HG02870 (cell line): ENCODE data around the gene ANAPC7.
"Not testable (repeated sequence)": the region's sequence is repeated elsewhere in the genome, so short reads cannot be mapped to it uniquely, and the experiment has no call there.

Experiments
- ATAC-seq: cut with Tn5 transposase; IDR thresholded peaks from one replicate; pipeline ENCODE4 v1.9.1; 2021; ENCODE audit warnings: mild to moderate bottlenecking, moderate library complexity; ENCODE audit not compliant: unreplicated experiment

Gene ANAPC7

DNA sequence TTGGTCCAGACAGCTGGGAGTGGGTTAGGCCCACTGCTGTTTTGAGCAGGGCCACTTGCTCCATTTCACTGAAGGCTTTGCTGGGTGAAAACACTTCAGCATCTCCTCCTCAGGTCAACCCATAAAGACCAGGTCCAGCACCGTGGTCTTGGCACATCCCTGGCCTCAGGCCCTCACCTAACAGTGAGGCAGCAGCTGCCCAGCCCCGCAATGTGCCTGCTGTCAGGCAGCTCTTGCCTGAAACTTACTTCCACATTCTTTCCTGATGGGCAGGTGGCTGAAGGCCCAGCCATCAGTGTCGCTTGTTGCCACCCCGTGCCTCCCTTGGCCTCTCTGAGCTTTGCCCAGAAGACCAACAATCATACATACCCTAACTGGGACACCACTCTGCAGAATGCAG is 54.4 kb downstream of the ANAPC7 start:
- no peak for ATAC-seq

- no peak for ATAC-seq
These were observed 55.0 kb downstream of the ANAPC7 start for GRCh38 chr12:110348431-110349059.

- no peak for ATAC-seq
These were observed 55.7 kb downstream of the ANAPC7 start for GRCh38 chr12:110347767-110348166.

- no peak for ATAC-seq
These were observed 57.5 kb downstream of the ANAPC7 start for GRCh38 chr12:110345963-110346362.

- no peak for ATAC-seq
These were observed 58.3 kb downstream of the ANAPC7 start for GRCh38 chr12:110345176-110345661.

DNA sequence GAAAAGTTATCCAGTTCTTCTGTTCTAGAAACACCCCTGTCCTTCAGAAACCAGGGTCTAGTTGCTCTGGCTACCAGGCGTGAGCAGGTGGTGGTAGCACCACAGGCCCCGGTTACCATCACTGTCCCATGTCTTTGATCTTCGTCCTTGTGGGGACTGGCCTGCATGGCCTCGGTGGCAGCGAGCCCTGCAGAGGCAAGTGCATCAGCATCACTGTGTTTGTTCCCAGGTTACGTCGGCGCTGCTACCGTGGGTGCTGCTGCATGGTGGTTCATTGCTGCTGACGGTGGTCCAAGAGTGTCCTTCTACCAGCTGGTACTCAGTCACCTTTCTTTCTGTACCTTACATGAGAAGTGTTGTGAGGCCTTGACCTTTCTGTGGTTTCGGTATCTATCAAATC is 58.9 kb downstream of the ANAPC7 start:
- no peak for ATAC-seq

GRCh38 chr12:110343736-110344555 is 59.6 kb downstream of the ANAPC7 start:
- no peak for ATAC-seq

GRCh38 chr12:110343114-110343513 is 60.4 kb downstream of the ANAPC7 start:
- ATAC-seq: no peak

DNA sequence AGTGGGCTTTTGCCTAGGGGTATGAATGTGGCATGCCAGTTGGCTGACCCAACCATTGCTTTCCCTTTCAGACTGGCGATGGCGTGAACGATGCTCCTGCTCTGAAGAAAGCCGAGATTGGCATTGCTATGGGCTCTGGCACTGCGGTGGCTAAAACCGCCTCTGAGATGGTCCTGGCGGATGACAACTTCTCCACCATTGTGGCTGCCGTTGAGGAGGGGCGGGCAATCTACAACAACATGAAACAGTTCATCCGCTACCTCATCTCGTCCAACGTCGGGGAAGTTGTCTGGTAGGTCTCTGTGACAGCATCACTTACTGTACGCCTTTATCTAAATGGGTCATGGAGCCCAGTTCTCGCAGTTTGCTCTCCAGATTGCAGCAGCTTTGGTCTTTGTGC is 61.4 kb downstream of the ANAPC7 start:
- no peak for ATAC-seq

DNA sequence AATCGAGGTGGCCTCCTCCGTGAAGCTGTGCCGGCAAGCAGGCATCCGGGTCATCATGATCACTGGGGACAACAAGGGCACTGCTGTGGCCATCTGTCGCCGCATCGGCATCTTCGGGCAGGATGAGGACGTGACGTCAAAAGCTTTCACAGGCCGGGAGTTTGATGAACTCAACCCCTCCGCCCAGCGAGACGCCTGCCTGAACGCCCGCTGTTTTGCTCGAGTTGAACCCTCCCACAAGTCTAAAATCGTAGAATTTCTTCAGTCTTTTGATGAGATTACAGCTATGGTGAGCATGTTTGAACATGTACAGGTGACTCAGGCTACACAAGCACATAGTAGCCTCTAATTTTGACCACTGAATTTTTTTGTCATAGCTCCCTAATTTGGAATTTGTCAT is 62.8 kb downstream of the ANAPC7 start:
- no peak for ATAC-seq

DNA sequence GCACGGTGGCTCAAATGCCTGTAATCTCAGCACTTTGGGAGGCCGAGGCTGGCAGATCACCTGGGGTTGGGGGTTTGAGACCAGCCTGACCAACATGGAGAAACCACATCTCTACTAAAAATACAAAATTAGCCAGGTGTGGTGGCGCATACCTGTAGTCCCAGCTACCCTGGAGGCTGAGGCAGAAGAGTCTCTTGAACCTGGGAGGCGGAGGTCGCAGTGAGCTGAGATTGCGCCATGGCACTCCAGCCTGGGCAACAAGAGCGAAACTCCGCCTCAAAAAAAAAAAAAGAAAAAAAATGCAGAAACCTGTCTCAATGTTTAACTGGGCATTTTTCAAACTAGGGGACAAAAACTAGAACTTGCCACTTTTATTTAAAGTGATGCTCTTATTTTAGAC is 63.2 kb downstream of the ANAPC7 start:
- not testable (repeated sequence) for ATAC-seq

GRCh38 chr12:110339184-110339952 is 64.1 kb downstream of the ANAPC7 start:
- ATAC-seq: no peak

DNA sequence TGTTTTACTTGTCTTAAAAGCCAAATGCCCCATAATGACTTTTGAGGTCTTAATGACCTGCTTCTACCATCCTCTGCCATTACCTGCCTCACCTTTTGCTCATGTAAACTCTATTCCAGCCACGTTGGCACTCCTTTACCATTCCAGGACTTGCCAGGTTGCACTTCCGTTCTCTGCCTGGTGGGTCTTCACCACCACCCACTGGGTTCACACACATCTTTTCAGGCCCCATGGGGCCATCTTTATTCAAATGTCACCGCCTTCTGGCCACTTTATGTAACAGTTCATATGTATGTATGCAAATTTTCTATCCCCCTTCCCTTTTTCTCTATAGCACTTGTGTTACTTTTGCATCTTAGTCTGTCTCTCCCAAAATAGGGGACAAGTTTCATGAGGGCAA is 64.8 kb downstream of the ANAPC7 start:
- no peak for ATAC-seq

- ATAC-seq: no peak
These were observed 65.4 kb downstream of the ANAPC7 start for GRCh38 chr12:110337912-110338710.

- no peak for ATAC-seq
These were observed 67.9 kb downstream of the ANAPC7 start for GRCh38 chr12:110335481-110336045.

- no peak for ATAC-seq
These were observed 70.3 kb downstream of the ANAPC7 start for GRCh38 chr12:110333201-110333600.

GRCh38 chr12:110330544-110330943 is 73.0 kb downstream of the ANAPC7 start:
- no peak for ATAC-seq

GRCh38 chr12:110330124-110330523 is 73.4 kb downstream of the ANAPC7 start:
- no peak for ATAC-seq

DNA sequence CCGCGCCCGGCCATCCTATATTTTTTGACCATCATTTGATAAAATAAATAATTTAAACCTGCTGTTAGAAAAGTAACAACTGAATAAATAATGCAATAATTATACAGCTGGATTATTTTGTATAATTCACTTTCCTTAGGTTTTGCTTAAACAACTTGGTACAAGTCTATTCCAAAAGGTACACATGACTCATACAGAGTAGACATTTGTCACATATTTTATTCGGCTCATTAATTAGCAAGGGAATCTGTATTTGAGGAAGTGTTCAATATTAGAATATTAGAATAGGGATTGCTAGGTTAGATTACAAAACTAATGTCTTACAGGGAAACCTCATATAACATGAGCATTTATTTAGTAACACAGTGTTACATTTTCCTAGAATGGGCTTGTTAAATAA is 73.8 kb downstream of the ANAPC7 start:
- ATAC-seq: no peak
